HepG2 (cell line): ENCODE results near the gene SPG7. TPM values are rescaled to one million over a fixed set of nuclear protein-coding genes. Genes with fewer than 3 reads are reported as not detected.

Source experiments
- IRF2 ChIP-seq: IDR thresholded peaks from 2 replicates; pipeline ENCODE4 v1.6.1; 2018; ENCODE audit warnings: missing genetic modification reagents, missing compliant biosample characterization
- KDM5B ChIP-seq: sonication (generic); formaldehyde crosslinking; IDR thresholded peaks from 2 replicates; pipeline ENCODE4 v1.4.0; 2020; ENCODE audit warnings: missing genetic modification reagents, mild to moderate bottlenecking, borderline replicate concordance
- NFE2L1 ChIP-seq: sonication (generic); formaldehyde crosslinking; IDR thresholded peaks from 2 replicates; pipeline ENCODE4 v1.4.0; 2020; ENCODE audit warnings: missing genetic modification reagents, mild to moderate bottlenecking, borderline replicate concordance
- NONO ChIP-seq, 2 experiments: fragments of 450-650 bp in 1 of 2; sonication (generic) in 1 of 2; formaldehyde crosslinking in 1 of 2; IDR thresholded peaks in 1 of 2; conservative IDR thresholded peaks in 1 of 2; 2 replicates each; pipeline versions ENCODE4 v1.6.1 to v1.8.0; 2017 to 2022; ENCODE audit warnings: mild to moderate bottlenecking in 1 of 2, missing genetic modification reagents in 1 of 2, moderate library complexity in 1 of 2
- POLR2G ChIP-seq: fragments of 200-400 bp; formaldehyde crosslinking; IDR thresholded peaks from 2 replicates; pipeline ENCODE4 v1.6.1; 2018; ENCODE audit warnings: mild to moderate bottlenecking, low read depth, low read length, moderate library complexity
- RBM22 ChIP-seq: fragments of 200-400 bp; formaldehyde crosslinking; optimal IDR thresholded peaks from 2 replicates; pipeline ENCODE3; 2017; ENCODE audit warnings: mild to moderate bottlenecking, low read length, moderate library complexity
- SMAD1 ChIP-seq: sonication (generic); formaldehyde crosslinking; IDR thresholded peaks from 2 replicates; pipeline ENCODE4 v1.4.0; 2020; ENCODE audit warnings: missing genetic modification reagents, low read depth, mild to moderate bottlenecking, borderline replicate concordance
- SOX13 ChIP-seq, 3 experiments: fragments of 450-650 bp in 1 of 3; sonication (generic) in 1 of 3; formaldehyde crosslinking in 1 of 3; IDR thresholded peaks in 2 of 3; conservative IDR thresholded peaks in 1 of 3; 2 replicates each; pipeline versions ENCODE4 v1.5.0 to v1.6.1; 2016 to 2020; ENCODE audit warnings: antibody characterized with exemption in 1 of 3, mild to moderate bottlenecking in 1 of 3, missing compliant biosample characterization in 1 of 3, missing genetic modification reagents in 1 of 3, moderate library complexity in 1 of 3
- SPEN ChIP-seq: sonication (generic); formaldehyde crosslinking; IDR thresholded peaks from 2 replicates; pipeline ENCODE4 v1.5.1; 2020; ENCODE audit warnings: low read depth, mild to moderate bottlenecking, missing genetic modification reagents
- TAF15 ChIP-seq: fragments of 200-400 bp; formaldehyde crosslinking; IDR thresholded peaks from one replicate; pipeline ENCODE4 v1.6.1; 2018; ENCODE audit warnings: mild to moderate bottlenecking, low read depth, low read length; ENCODE audit not compliant: poor library complexity, severe bottlenecking
- ZFX ChIP-seq: sonication (generic); formaldehyde crosslinking; IDR thresholded peaks from 2 replicates; pipeline ENCODE4 v1.4.0; 2020; ENCODE audit warnings: mild to moderate bottlenecking, low read depth, missing genetic modification reagents, moderate library complexity
- ZKSCAN1 ChIP-seq: fragments of 150-350 bp; IDR thresholded peaks from 2 replicates; pipeline ENCODE4 v1.6.1; 2014; ENCODE audit warnings: low read length
- ZNF333 ChIP-seq: sonication (generic); formaldehyde crosslinking; IDR thresholded peaks from 2 replicates; pipeline ENCODE4 v1.4.0; 2020; ENCODE audit warnings: mild to moderate bottlenecking, missing genetic modification reagents, borderline replicate concordance
- ZNF335 ChIP-seq: sonication (generic); formaldehyde crosslinking; IDR thresholded peaks from 2 replicates; pipeline ENCODE4 v1.4.0; 2020; ENCODE audit warnings: missing genetic modification reagents
- ZNF441 ChIP-seq: sonication (generic); formaldehyde crosslinking; IDR thresholded peaks from 2 replicates; pipeline ENCODE4 v1.7.0; 2021; ENCODE audit warnings: missing genetic modification reagents, borderline replicate concordance
- ZNF451 ChIP-seq: sonication (generic); formaldehyde crosslinking; IDR thresholded peaks from 2 replicates; pipeline ENCODE4 v1.5.0; 2020; ENCODE audit warnings: mild to moderate bottlenecking, missing genetic modification reagents
- ZNF468 ChIP-seq: sonication (generic); formaldehyde crosslinking; IDR thresholded peaks from 2 replicates; pipeline ENCODE4 v1.8.0; 2022; ENCODE audit warnings: mild to moderate bottlenecking, moderate library complexity, missing genetic modification reagents
- ZNF616 ChIP-seq: sonication (generic); formaldehyde crosslinking; IDR thresholded peaks from 2 replicates; pipeline ENCODE4 v1.5.0; 2020; ENCODE audit warnings: low read depth, mild to moderate bottlenecking, missing genetic modification reagents
- ZNF709 ChIP-seq: sonication (generic); formaldehyde crosslinking; IDR thresholded peaks from 2 replicates; pipeline ENCODE4 v1.5.0; 2020; ENCODE audit warnings: mild to moderate bottlenecking, missing genetic modification reagents
- ZNF720 ChIP-seq: sonication (generic); formaldehyde crosslinking; IDR thresholded peaks from 2 replicates; pipeline ENCODE4 v1.4.0; 2020; ENCODE audit warnings: missing genetic modification reagents
- ZNF737 ChIP-seq: sonication (generic); formaldehyde crosslinking; IDR thresholded peaks from 2 replicates; pipeline ENCODE4 v1.5.0; 2020; ENCODE audit warnings: missing genetic modification reagents, mild to moderate bottlenecking, borderline replicate concordance
- ZNF768 ChIP-seq: sonication (generic); formaldehyde crosslinking; IDR thresholded peaks from 2 replicates; pipeline ENCODE4 v1.4.0; 2020; ENCODE audit warnings: missing genetic modification reagents
- polyA plus RNA-seq, 8 experiments: library from polyadenylated mRNA; depleted of rRNA in 3 of 8; stranded (reverse) in 7 of 8; unstranded in 1 of 8; fragments of >200 nt; fragmentation: Illumina TruSeq in 4 of 8; extraction: Trizol in 4 of 8; gene quantifications; 2 replicates each; pipeline versions ENCODE4 v1.2.1 to v1.2.3, GENCODE V29; 2011 to 2016; ENCODE audit warnings: low read depth in 4 of 8, missing spikeins in 1 of 8, mixed read lengths in 1 of 8; ENCODE audit not compliant: insufficient read depth in 1 of 8
- total RNA-seq, 5 experiments: library from RNA; depleted of rRNA; stranded (reverse); fragments of >200 nt; fragmentation: Illumina TruSeq; extraction: Trizol; gene quantifications; 2 replicates each; pipeline ENCODE4 v1.2.3, GENCODE V29; 2016; ENCODE audit warnings: low read depth in 1 of 5
- TF ChIP-seq, protein P1 (sequence below): sonication (generic); formaldehyde crosslinking; IDR thresholded peaks from 2 replicates; pipeline ENCODE4 v1.4.0; 2020; ENCODE audit warnings: missing genetic modification reagents, borderline replicate concordance
- TF ChIP-seq, protein P2 (sequence below): sonication (generic); formaldehyde crosslinking; IDR thresholded peaks from 2 replicates; pipeline ENCODE4 v1.4.0; 2020; ENCODE audit warnings: mild to moderate bottlenecking, missing genetic modification reagents

The SPG7 gene
- total and polyA plus RNA-seq, 2 of the 13 experiments (the other 11 are each of a cell fraction or from before 2014, with no cell fraction given): 66.0 to 136 TPM

DNA sequence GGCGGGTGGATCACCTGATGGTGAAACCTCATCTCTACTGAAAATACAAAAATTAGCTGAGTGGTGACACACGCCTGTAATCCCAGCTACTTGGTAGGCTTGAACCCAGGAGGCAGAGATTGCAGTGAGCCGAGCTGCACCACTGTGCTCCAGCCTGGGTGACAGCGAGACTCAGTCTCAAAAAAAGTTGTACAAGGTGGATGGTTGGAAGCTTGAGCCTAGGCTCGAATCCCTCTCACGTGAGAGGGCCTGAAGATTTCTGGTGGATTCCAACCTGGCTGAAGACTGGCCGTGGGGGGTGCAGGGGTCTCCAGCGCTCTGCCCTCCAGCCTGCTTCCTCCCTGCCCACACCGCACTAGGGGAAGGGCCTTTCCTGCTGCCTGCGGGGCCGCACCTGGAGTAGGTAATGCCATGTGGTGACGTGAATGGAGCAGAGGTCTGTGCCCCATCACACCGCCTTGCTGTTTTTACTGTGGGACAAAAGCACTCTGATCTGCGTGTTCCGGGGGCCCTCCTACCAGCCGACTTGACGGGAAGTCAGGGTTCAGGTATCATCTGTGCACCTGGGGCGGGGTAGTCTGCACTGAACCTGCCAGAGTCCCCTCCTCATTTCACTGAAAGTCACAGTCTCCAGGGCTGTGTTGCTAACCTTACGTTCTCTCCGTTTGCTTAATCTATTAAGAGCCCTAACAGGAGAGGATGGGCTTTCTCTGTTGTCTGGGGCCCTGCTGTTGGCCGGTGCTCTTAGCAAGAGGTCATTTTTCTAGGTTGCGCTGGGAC lies 56.5 kb downstream of the SPG7 start (continued):
- TF ChIP-seq TAF15: peak; percentile 71
- no peak; the same call in 1 of the 2 replicates for TF ChIP-seq SPEN
- TF ChIP-seq ZNF720: no peak
- peak; percentile 49; the same call in 1 of the 2 replicates for TF ChIP-seq KDM5B
- TF ChIP-seq ZKSCAN1: no peak
- 0 out of 2 replicates have a peak, but pooled peaks have one; percentile 36 for TF ChIP-seq SOX13 (IDR thresholded peaks at IDR 0.05)
- TF ChIP-seq SOX13 (CRISPR knock-in tag; conservative IDR thresholded peaks at IDR 0.05 in 1 of 2, IDR thresholded peaks at IDR 0.05 in 1 of 2): no peak
- no peak for TF ChIP-seq ZNF737 (CRISPR knock-in tag)
- TF ChIP-seq, protein P1, sequence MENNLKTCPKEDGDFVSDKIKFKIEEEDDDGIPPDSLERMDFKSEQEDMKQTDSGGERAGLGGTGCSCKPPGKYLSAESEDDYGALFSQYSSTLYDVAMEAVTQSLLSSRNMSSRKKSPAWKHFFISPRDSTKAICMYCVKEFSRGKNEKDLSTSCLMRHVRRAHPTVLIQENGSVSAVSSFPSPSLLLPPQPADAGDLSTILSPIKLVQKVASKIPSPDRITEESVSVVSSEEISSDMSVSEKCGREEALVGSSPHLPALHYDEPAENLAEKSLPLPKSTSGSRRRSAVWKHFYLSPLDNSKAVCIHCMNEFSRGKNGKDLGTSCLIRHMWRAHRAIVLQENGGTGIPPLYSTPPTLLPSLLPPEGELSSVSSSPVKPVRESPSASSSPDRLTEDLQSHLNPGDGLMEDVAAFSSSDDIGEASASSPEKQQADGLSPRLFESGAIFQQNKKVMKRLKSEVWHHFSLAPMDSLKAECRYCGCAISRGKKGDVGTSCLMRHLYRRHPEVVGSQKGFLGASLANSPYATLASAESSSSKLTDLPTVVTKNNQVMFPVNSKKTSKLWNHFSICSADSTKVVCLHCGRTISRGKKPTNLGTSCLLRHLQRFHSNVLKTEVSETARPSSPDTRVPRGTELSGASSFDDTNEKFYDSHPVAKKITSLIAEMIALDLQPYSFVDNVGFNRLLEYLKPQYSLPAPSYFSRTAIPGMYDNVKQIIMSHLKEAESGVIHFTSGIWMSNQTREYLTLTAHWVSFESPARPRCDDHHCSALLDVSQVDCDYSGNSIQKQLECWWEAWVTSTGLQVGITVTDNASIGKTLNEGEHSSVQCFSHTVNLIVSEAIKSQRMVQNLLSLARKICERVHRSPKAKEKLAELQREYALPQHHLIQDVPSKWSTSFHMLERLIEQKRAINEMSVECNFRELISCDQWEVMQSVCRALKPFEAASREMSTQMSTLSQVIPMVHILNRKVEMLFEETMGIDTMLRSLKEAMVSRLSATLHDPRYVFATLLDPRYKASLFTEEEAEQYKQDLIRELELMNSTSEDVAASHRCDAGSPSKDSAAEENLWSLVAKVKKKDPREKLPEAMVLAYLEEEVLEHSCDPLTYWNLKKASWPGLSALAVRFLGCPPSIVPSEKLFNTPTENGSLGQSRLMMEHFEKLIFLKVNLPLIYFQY: no peak
- TF ChIP-seq SMAD1 (CRISPR knock-in tag): no peak
- TF ChIP-seq ZNF333 (CRISPR knock-in tag): peak; percentile 77
- TF ChIP-seq ZNF616 (CRISPR knock-in tag): no peak
- peak; percentile 32; the same call in 1 of the 2 replicates for TF ChIP-seq ZNF768
- no peak for TF ChIP-seq NFE2L1
- TF ChIP-seq ZNF709 (CRISPR knock-in tag): 0 out of 2 replicates have a peak, but pooled peaks have one; percentile 9
- peak; percentile 43; the same call in 1 of the 2 replicates for TF ChIP-seq ZNF441
- TF ChIP-seq IRF2 (CRISPR knock-in tag): 0 out of 2 replicates have a peak, but pooled peaks have one; percentile 36
- TF ChIP-seq POLR2G: peak; percentile 74
- TF ChIP-seq NONO (IDR thresholded peaks at IDR 0.05): no peak
- 0 out of 2 replicates have a peak, but pooled peaks have one; percentile 13 for TF ChIP-seq NONO (CRISPR knock-in tag; conservative IDR thresholded peaks at IDR 0.05)
- TF ChIP-seq RBM22: peak; percentile 98
- no peak for TF ChIP-seq ZNF451 (CRISPR knock-in tag)
- TF ChIP-seq, protein P2, sequence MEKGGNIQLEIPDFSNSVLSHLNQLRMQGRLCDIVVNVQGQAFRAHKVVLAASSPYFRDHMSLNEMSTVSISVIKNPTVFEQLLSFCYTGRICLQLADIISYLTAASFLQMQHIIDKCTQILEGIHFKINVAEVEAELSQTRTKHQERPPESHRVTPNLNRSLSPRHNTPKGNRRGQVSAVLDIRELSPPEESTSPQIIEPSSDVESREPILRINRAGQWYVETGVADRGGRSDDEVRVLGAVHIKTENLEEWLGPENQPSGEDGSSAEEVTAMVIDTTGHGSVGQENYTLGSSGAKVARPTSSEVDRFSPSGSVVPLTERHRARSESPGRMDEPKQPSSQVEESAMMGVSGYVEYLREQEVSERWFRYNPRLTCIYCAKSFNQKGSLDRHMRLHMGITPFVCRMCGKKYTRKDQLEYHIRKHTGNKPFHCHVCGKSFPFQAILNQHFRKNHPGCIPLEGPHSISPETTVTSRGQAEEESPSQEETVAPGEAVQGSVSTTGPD (CRISPR knock-in tag): 0 out of 2 replicates have a peak, but pooled peaks have one; percentile 22
- TF ChIP-seq ZNF335 (CRISPR knock-in tag): 0 out of 2 replicates have a peak, but pooled peaks have one; percentile 12
- no peak for TF ChIP-seq ZNF468 (CRISPR knock-in tag)
- 0 out of 2 replicates have a peak, but pooled peaks have one; percentile 8 for TF ChIP-seq ZFX (CRISPR knock-in tag)
